ENCODE results near the gene ATG4C.

DNA sequence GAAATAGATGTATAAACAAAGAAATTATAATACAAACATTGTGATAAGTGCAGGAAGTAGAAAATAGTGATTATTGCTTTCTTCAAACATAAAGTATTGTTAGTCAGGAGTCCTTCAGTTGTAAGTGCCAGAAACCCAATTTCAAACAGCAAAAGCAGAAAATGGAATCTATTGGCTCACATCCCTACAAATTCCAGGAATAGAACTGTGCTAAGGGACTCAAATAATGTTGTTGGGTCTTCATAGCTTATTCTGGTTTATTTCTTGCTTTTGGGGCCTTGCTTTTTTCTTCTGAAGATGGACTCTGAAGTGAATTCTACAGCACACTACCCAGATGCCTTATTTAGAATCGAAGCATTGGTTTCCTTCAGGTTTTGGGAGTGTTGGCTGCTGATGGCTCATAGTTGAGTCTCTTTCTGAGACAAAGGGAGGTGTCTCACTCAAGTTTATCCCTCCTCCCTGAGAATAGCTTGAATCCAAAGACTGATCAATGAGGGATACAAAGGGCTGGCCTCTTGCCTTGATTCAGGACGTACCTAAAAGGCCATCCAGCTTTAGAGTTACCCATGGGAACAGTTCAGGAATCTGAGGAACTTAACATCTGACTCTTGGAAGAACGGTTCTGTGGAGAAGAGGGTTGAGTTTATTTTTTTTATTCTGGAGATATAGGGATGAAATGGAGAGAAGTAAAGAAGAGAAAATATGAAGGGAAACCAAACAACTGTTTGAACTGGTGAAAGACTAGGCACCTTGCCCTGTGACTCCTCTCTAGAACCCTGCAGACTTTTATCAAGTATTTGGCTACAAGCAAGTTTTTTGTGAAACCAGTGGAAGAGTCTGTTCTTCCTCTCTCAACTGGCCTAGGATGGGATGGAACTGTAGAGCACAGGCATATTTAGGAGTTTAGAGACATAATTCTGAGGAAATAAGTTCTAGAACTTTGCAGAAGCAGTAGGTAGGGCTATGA lies 39.0 kb upstream of the ATG4C start:
- TF ChIP-seq, protein P1, sequence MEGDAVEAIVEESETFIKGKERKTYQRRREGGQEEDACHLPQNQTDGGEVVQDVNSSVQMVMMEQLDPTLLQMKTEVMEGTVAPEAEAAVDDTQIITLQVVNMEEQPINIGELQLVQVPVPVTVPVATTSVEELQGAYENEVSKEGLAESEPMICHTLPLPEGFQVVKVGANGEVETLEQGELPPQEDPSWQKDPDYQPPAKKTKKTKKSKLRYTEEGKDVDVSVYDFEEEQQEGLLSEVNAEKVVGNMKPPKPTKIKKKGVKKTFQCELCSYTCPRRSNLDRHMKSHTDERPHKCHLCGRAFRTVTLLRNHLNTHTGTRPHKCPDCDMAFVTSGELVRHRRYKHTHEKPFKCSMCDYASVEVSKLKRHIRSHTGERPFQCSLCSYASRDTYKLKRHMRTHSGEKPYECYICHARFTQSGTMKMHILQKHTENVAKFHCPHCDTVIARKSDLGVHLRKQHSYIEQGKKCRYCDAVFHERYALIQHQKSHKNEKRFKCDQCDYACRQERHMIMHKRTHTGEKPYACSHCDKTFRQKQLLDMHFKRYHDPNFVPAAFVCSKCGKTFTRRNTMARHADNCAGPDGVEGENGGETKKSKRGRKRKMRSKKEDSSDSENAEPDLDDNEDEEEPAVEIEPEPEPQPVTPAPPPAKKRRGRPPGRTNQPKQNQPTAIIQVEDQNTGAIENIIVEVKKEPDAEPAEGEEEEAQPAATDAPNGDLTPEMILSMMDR (conservative IDR thresholded peaks at IDR 0.05): no peak
- no peak for TF ChIP-seq ZFX (IDR thresholded peaks at IDR 0.05)
